GM19452 (cell line): ENCODE results near the gene TMTC1.

ENCODE experiments used
- ATAC-seq: cut with Tn5 transposase; IDR thresholded peaks from one replicate; pipeline ENCODE4 v1.9.1; 2021; ENCODE audit not compliant: unreplicated experiment

TMTC1 gene

GRCh38 chr12:29781188-29781587 is 2.6 kb downstream of the TMTC1 start:
- ATAC-seq = no peak

- no peak for ATAC-seq
Measured at GRCh38 chr12:29780084-29780483, 3.7 kb downstream of the TMTC1 start.

GRCh38 chr12:29778531-29778930 is 5.2 kb downstream of the TMTC1 start:
- no peak for ATAC-seq

GRCh38 chr12:29773076-29773475 is 10.7 kb downstream of the TMTC1 start:
- no peak for ATAC-seq

- ATAC-seq = no peak
Measured at GRCh38 chr12:29771786-29772185, 12.0 kb downstream of the TMTC1 start.

- ATAC-seq = no peak
Measured at GRCh38 chr12:29771165-29771564, 12.6 kb downstream of the TMTC1 start.

GRCh38 chr12:29769162-29769858 is 14.4 kb downstream of the TMTC1 start:
- ATAC-seq = no peak

- no peak for ATAC-seq
Measured at GRCh38 chr12:29768372-29768771, 15.4 kb downstream of the TMTC1 start.

GRCh38 chr12:29763301-29763683 is 20.4 kb downstream of the TMTC1 start:
- no peak for ATAC-seq

- ATAC-seq = no peak
Measured at GRCh38 chr12:29762637-29763300, 21.0 kb downstream of the TMTC1 start.

- no peak for ATAC-seq
Measured at GRCh38 chr12:29759950-29760349, 23.8 kb downstream of the TMTC1 start.

- no peak for ATAC-seq
Measured at GRCh38 chr12:29756741-29757390, 26.9 kb downstream of the TMTC1 start.

GRCh38 chr12:29754235-29755189 is 29.2 kb downstream of the TMTC1 start:
- no peak for ATAC-seq

- ATAC-seq = no peak
Measured at GRCh38 chr12:29752121-29752520, 31.6 kb downstream of the TMTC1 start.

- ATAC-seq = no peak
Measured at GRCh38 chr12:29751676-29752075, 32.1 kb downstream of the TMTC1 start.

- ATAC-seq = no peak
Measured at GRCh38 chr12:29750928-29751220, 32.9 kb downstream of the TMTC1 start.

GRCh38 chr12:29750131-29750927 is 33.4 kb downstream of the TMTC1 start:
- ATAC-seq = peak; percentile 88

- no peak for ATAC-seq
Measured at GRCh38 chr12:29744365-29744764, 39.4 kb downstream of the TMTC1 start.

- ATAC-seq = no peak
Measured at GRCh38 chr12:29743801-29744200, 39.9 kb downstream of the TMTC1 start.

- no peak for ATAC-seq
Measured at GRCh38 chr12:29743077-29743476, 40.7 kb downstream of the TMTC1 start.

GRCh38 chr12:29742646-29743045 is 41.1 kb downstream of the TMTC1 start:
- no peak for ATAC-seq
